Measurements from ENCODE around the gene DDX25. TPM values are rescaled to one million over a fixed set of nuclear protein-coding genes. Genes with fewer than 3 reads are reported as not detected.
A peak's percentile ranks its signal among the peaks of the same experiment; 100 is the strongest.

DDX25 gene
- total and polyA plus RNA-seq, 2 of the 13 experiments (the other 11 are each of a cell fraction or from before 2014, with no cell fraction given), result 0.17 to 0.29 TPM

- no peak for TF ChIP-seq TEF (CRISPR knock-in tag; IDR thresholded peaks at IDR 0.05)
- TF ChIP-seq ZFY (CRISPR knock-in tag; IDR thresholded peaks at IDR 0.05), result peak; percentile 54; the same call in 1 of the 2 replicates
- TF ChIP-seq RBM22 (optimal IDR thresholded peaks at IDR 0.05; ENCODE audit: low read length), result no peak
- TF ChIP-seq MAX (IDR thresholded peaks at IDR 0.05), result peak; percentile 36; the same call in 1 of the 2 replicates
- no peak for TF ChIP-seq NR3C1 (CRISPR knock-in tag; IDR thresholded peaks at IDR 0.05)
- 0 out of 2 replicates have a peak, but pooled peaks have one; percentile 9 for TF ChIP-seq PPARG (CRISPR knock-in tag; conservative IDR thresholded peaks at IDR 0.05)
- TF ChIP-seq REPIN1 (CRISPR knock-in tag; IDR thresholded peaks at IDR 0.05; ENCODE audit: borderline replicate concordance, low read depth), result no peak
- no peak for TF ChIP-seq ZNF160 (CRISPR knock-in tag; IDR thresholded peaks at IDR 0.05)
- 0 out of 2 replicates have a peak, but pooled peaks have one; percentile 12 for TF ChIP-seq ARID5B (CRISPR knock-in tag; IDR thresholded peaks at IDR 0.05)
- no peak for TF ChIP-seq ZNF746 (CRISPR knock-in tag; IDR thresholded peaks at IDR 0.05)
- TF ChIP-seq ZNF10 (CRISPR knock-in tag; IDR thresholded peaks at IDR 0.05; ENCODE audit: borderline replicate concordance, low read depth), result no peak
- TF ChIP-seq DBP (CRISPR knock-in tag; IDR thresholded peaks at IDR 0.05; ENCODE audit: not compliant biosample characterization), result no peak
- no peak for TF ChIP-seq NFAT5 (CRISPR knock-in tag; IDR thresholded peaks at IDR 0.05)
- no peak for TF ChIP-seq REL (CRISPR knock-in tag; conservative IDR thresholded peaks at IDR 0.05)
- TF ChIP-seq ZNF232 (CRISPR knock-in tag; IDR thresholded peaks at IDR 0.05; ENCODE audit: borderline replicate concordance), result peak; percentile 63; the same call in 1 of the 2 replicates
- no peak for TF ChIP-seq ATF7 (IDR thresholded peaks at IDR 0.05)
- no peak for TF ChIP-seq ATF7 (CRISPR knock-in tag; IDR thresholded peaks at IDR 0.05)
- TF ChIP-seq KDM4B (CRISPR knock-in tag; IDR thresholded peaks at IDR 0.05), result no peak
- TF ChIP-seq KMT2B (CRISPR knock-in tag; IDR thresholded peaks at IDR 0.05), result peak; percentile 88
Observed at GRCh38 chr11:125902927-125903710, 1.2 kb upstream of the DDX25 start, which contains the start of gene PUS3 (continued).
